OCI-LY1 (cell line): Measurements from ENCODE around the gene HFE.

Source experiments
- CTCF ChIP-seq: fragments of 200-600 bp; sonication (generic), shearing (Covaris generic); IDR thresholded peaks from 2 replicates; pipeline ENCODE4 v1.5.1; 2017; ENCODE audit warnings: mild to moderate bottlenecking, antibody characterized with exemption, low read length, moderate library complexity, mixed read lengths
- EZH2 ChIP-seq: fragments of 200-600 bp; sonication (generic), shearing (Covaris generic); IDR thresholded peaks from 2 replicates; pipeline ENCODE4 v1.8.0; 2017; ENCODE audit warnings: borderline replicate concordance, mixed run types, mild to moderate bottlenecking, antibody characterized with exemption, low read length, moderate library complexity, mixed read lengths

- TF ChIP-seq CTCF (no peak), EZH2 (no peak)
These were observed 35.2 kb downstream of the HFE start for GRCh38 chr6:26122402-26122792.
